Smooth muscle cell (in vitro differentiated cells): ENCODE results near the gene PLK5. TPM values are rescaled to one million over a fixed set of nuclear protein-coding genes. Genes with fewer than 3 reads are reported as not detected.
"Not testable (repeated sequence)": the region's sequence is repeated elsewhere in the genome, so short reads cannot be mapped to it uniquely, and the experiment has no call there.

Source experiments
- DNase-seq: peaks from one replicate; lab custom pipeline; 2025; ENCODE audit not compliant: unreplicated experiment; lab: John Stamatoyannopoulos, UW
- H2AFZ ChIP-seq: fragments of 200-600 bp; sonication (generic); 2 replicates; pipeline ENCODE4 v1.6.0; 2016; ENCODE audit warnings: antibody characterized with exemption, low read depth, mild to moderate bottlenecking
- H3F3A ChIP-seq: fragments of 200-600 bp; sonication (generic); 2 replicates; pipeline ENCODE4 v1.6.0; 2017; ENCODE audit warnings: antibody characterized with exemption, low read depth
- H3K27ac ChIP-seq: fragments of 200-600 bp; sonication (generic); 2 replicates; pipeline ENCODE4 v1.5.1; 2016; ENCODE audit warnings: low read depth, mild to moderate bottlenecking
- H3K27me3 ChIP-seq: fragments of 200-600 bp; sonication (generic); 2 replicates; pipeline ENCODE4 v1.6.1; 2016; ENCODE audit warnings: low read depth, mild to moderate bottlenecking
- H3K36me3 ChIP-seq: fragments of 200-600 bp; sonication (generic); 2 replicates; pipeline ENCODE4 v1.5.1; 2016; ENCODE audit warnings: low read depth
- H3K4me1 ChIP-seq: fragments of 200-600 bp; sonication (generic); 2 replicates; pipeline ENCODE4 v1.5.1; 2016; ENCODE audit warnings: low read depth
- H3K4me2 ChIP-seq: fragments of 200-600 bp; sonication (generic); 2 replicates; pipeline ENCODE4 v1.6.0; 2016; ENCODE audit warnings: mild to moderate bottlenecking
- H3K4me3 ChIP-seq: fragments of 200-600 bp; sonication (generic); 2 replicates; pipeline ENCODE4 v1.5.1; 2016; ENCODE audit warnings: mild to moderate bottlenecking
- H3K79me2 ChIP-seq: fragments of 200-600 bp; sonication (generic); 2 replicates; pipeline ENCODE4 v1.6.0; 2016; ENCODE audit warnings: low read depth, mild to moderate bottlenecking
- H3K9ac ChIP-seq: fragments of 200-600 bp; sonication (generic); 2 replicates; pipeline ENCODE4 v1.6.0; 2016; ENCODE audit warnings: low read depth
- H3K9me3 ChIP-seq: fragments of 200-600 bp; sonication (generic); replicated peaks from 2 replicates; pipeline ENCODE4 v1.5.1; 2016; ENCODE audit warnings: low read depth
- H4K20me1 ChIP-seq: fragments of 200-600 bp; sonication (generic); 2 replicates; pipeline ENCODE4 v1.6.0; 2016; ENCODE audit warnings: low read depth
- CTCF ChIP-seq: fragments of 200-600 bp; sonication (generic); IDR thresholded peaks from 2 replicates; pipeline ENCODE4 v1.5.1; 2017; ENCODE audit warnings: borderline replicate concordance, mild to moderate bottlenecking, antibody characterized with exemption; ENCODE audit not compliant: insufficient read depth, poor library complexity, severe bottlenecking
- WGBS: methylation state at CpG from one replicate; pipeline ENCODE4 v1.1.7; 2016; ENCODE audit warnings: low lambda C conversion rate; 5-methylcytosine and 5-hydroxymethylcytosine counted together
- polyA plus RNA-seq: library from polyadenylated mRNA; unstranded; fragments of >200 nt; fragmentation: Nextera tagmentation; extraction: Ambion mirVana; gene quantifications from 2 replicates; pipeline ENCODE4 v1.2.1, GENCODE V29; 2016
- total RNA-seq: library from RNA; depleted of rRNA; stranded (reverse); fragments of >200 nt; gene quantifications from 2 replicates; pipeline ENCODE4 v1.2.3, GENCODE V29; 2014

The PLK5 gene
- total and polyA plus RNA-seq, 2 experiments from 2014 or later, result not detected

- H4K20me1 ChIP-seq, result no peaks in the 10 kb centered on the region
- peaks cover 11% of the 10 kb centered on the region for H3K4me1 ChIP-seq
- no peak overlapping the region for H2AFZ ChIP-seq
- no peak for TF ChIP-seq CTCF
- no peak overlapping the region for H3K9ac ChIP-seq
- no peak overlapping the region for H3K4me2 ChIP-seq
- H3K4me3 ChIP-seq, result no peak overlapping the region
- no peaks in the 10 kb centered on the region for H3K79me2 ChIP-seq
- no peak overlapping the region for H3K27ac ChIP-seq
- DNase-seq, result no peak
- 77% methylated on average over 10 of the region's 10 CpGs for whole genome bisulfite sequencing
- H3K36me3 ChIP-seq, result no peaks in the 10 kb centered on the region
- H3K27me3 ChIP-seq, result no peaks in the 10 kb centered on the region
- peaks cover 10% of the 10 kb centered on the region for H3F3A ChIP-seq
- no peaks in the 10 kb centered on the region for H3K9me3 ChIP-seq
Observed at GRCh38 chr19:1514295-1514661, 9.6 kb upstream of the PLK5 start.

GRCh38 chr19:1514986-1515721 is 8.7 kb upstream of the PLK5 start:
- WGBS, result 78% methylated on average over 14 of the region's 14 CpGs
- H3K79me2 ChIP-seq, result no peaks in the 10 kb centered on the region
- no peaks in the 10 kb centered on the region for H3K36me3 ChIP-seq
- DNase-seq, result no peak
- no peak overlapping the region for H3K27ac ChIP-seq
- no peak overlapping the region for H2AFZ ChIP-seq
- peaks cover 3% of the 10 kb centered on the region for H3F3A ChIP-seq
- no peak overlapping the region for H3K4me3 ChIP-seq
- no peaks in the 10 kb centered on the region for H4K20me1 ChIP-seq
- H3K4me1 ChIP-seq, result peaks cover 6% of the 10 kb centered on the region
- H3K4me2 ChIP-seq, result no peak overlapping the region
- TF ChIP-seq CTCF, result no peak
- H3K27me3 ChIP-seq, result no peaks in the 10 kb centered on the region
- no peaks in the 10 kb centered on the region for H3K9me3 ChIP-seq
- no peak overlapping the region for H3K9ac ChIP-seq

- Histone ChIP-seq H3K27me3 (no peaks in the 10 kb centered on the region), H3K27ac (no peak overlapping the region), H3K4me2 (no peak overlapping the region), H3F3A (no peaks in the 10 kb centered on the region), H3K4me1 (no peaks in the 10 kb centered on the region), H4K20me1 (no peaks in the 10 kb centered on the region), H3K9me3 (no peaks in the 10 kb centered on the region), H3K9ac (no peak overlapping the region), H3K36me3 (no peaks in the 10 kb centered on the region), H3K4me3 (no peak overlapping the region), H3K79me2 (no peaks in the 10 kb centered on the region), H2AFZ (no peak overlapping the region)
- 77% methylated on average over 8 of the region's 8 CpGs for WGBS
- TF ChIP-seq CTCF, result no peak
- no peak for DNase-seq
Observed at GRCh38 chr19:1516395-1516753, 7.5 kb upstream of the PLK5 start.

GRCh38 chr19:1518471-1518870 is 5.4 kb upstream of the PLK5 start:
- Histone ChIP-seq H4K20me1 (no peaks in the 10 kb centered on the region), H3K27ac (no peak overlapping the region), H3K9me3 (no peaks in the 10 kb centered on the region), H3F3A (no peaks in the 10 kb centered on the region), H3K4me1 (no peaks in the 10 kb centered on the region), H3K9ac (no peak overlapping the region), H3K27me3 (peaks cover 11% of the 10 kb centered on the region), H3K4me2 (no peak overlapping the region), H3K36me3 (no peaks in the 10 kb centered on the region), H3K4me3 (no peak overlapping the region), H3K79me2 (no peaks in the 10 kb centered on the region), H2AFZ (no peak overlapping the region)
- WGBS, result 86% methylated on average over 4 of the region's 4 CpGs
- no peak for TF ChIP-seq CTCF
- DNase-seq, result no peak

- not testable (repeated sequence) for H4K20me1 ChIP-seq, H3K4me3 ChIP-seq, DNase-seq, H3K9ac ChIP-seq, H3K79me2 ChIP-seq, H3K27ac ChIP-seq, H3K9me3 ChIP-seq, H3K4me2 ChIP-seq, H2AFZ ChIP-seq, H3K36me3 ChIP-seq, H3K4me1 ChIP-seq, H3F3A ChIP-seq
- WGBS, result 92% methylated on average over 8 of the region's 8 CpGs
- peaks cover 23% of the 10 kb centered on the region for H3K27me3 ChIP-seq
Observed at GRCh38 chr19:1519802-1520201, 4.1 kb upstream of the PLK5 start.
